GM18508 (cell line): Measurements from ENCODE around the gene TNFRSF21.
"Not testable (repeated sequence)": the region's sequence is repeated elsewhere in the genome, so short reads cannot be mapped to it uniquely, and the experiment has no call there.

ENCODE experiments used
- ATAC-seq: cut with Tn5 transposase; IDR thresholded peaks from one replicate; pipeline ENCODE4 v1.9.1; 2021; ENCODE audit warnings: moderate number of reproducible peaks; ENCODE audit not compliant: insufficient read depth, unreplicated experiment

The TNFRSF21 gene

DNA sequence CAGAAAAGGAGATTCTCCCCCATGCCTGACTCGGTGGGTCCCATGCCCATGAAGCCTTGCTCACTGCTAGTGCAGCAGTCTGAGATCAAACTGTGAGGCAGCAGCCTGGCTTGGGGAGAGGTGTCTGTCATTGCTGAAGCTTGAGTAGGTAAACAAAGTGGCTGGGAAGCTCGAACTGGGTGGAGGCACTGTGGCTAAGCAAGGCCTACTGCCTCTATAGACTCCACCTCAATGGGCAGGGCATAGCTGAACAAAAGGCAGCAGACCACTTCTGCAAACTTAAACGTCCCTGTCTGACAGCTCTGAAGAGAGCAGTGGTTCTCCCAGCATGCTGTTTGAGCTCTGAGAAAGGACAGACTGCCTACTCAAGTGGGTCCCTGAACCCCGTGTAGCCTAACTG, 18.4 kb upstream of the TNFRSF21 start:
- not testable (repeated sequence) for ATAC-seq

GRCh38 chr6:47323887-47324286, 14.2 kb upstream of the TNFRSF21 start:
- no peak for ATAC-seq

GRCh38 chr6:47323321-47323720, 13.6 kb upstream of the TNFRSF21 start:
- ATAC-seq, result no peak

GRCh38 chr6:47321577-47321976, 11.9 kb upstream of the TNFRSF21 start:
- ATAC-seq, result no peak

GRCh38 chr6:47319867-47320266, 10.2 kb upstream of the TNFRSF21 start:
- no peak for ATAC-seq

DNA sequence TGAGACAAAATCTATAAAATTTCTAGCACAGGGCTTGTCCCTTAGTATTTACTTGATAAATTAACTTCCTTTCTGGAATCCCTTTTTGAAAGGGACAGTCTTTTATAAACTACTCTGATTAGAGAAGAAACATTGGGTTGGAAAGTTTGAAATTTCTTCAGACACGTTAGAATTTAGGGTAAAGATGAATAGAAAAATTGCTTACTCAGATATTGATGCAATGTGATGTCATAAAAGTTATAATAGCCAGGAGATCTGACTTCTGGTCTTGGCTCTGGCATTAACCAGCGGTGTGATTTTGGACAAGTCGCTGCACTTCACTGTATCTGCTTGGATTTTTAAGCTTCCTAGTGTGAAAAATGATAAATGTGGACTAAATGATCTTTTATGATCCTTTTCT, 9.7 kb upstream of the TNFRSF21 start:
- ATAC-seq, result no peak

GRCh38 chr6:47318236-47318989, 8.7 kb upstream of the TNFRSF21 start:
- ATAC-seq, result no peak

DNA sequence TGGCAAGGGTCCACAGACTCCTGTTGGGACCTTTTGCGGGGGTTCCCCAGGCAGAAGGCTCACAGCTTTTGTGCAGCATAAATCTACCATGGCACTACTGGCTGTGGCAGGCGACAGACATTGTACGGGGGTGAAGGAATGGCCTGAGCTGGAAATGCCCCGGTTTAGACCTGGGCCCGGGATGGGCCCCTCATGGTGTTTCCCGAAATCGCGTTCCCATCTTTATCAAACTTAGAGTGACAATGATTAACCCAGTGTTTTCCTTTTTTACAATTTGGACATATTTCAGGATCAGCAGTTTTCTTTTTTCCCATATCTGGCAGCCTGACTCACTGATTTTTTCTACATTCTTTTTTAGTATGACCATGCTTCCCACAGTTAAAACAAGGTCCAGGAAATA, 5.5 kb upstream of the TNFRSF21 start:
- ATAC-seq, result not testable (repeated sequence)

DNA sequence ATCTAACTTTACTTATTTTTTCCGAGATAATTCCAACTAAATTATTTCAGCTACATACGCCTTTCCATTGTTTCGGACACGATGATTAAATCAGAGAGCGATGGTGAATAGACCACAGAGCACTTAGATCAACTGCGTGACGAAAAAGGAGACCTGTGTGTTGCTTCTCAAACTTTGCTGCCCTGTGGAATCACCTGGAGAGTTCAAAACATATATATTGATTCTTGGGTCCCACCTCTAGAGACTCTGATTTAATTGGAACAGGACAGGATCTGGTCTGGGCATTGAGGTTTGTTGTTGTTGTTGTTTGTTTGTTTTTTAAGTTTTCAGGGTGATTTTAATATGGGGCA, 401 bp upstream of the TNFRSF21 start:
- ATAC-seq, result peak; percentile 10

- no peak for ATAC-seq
These were observed 984 bp downstream of the TNFRSF21 start for GRCh38 chr6:47308552-47309290.

GRCh38 chr6:47308198-47308517, 1.5 kb downstream of the TNFRSF21 start:
- no peak for ATAC-seq

GRCh38 chr6:47307362-47308197, 2.1 kb downstream of the TNFRSF21 start:
- ATAC-seq, result no peak

DNA sequence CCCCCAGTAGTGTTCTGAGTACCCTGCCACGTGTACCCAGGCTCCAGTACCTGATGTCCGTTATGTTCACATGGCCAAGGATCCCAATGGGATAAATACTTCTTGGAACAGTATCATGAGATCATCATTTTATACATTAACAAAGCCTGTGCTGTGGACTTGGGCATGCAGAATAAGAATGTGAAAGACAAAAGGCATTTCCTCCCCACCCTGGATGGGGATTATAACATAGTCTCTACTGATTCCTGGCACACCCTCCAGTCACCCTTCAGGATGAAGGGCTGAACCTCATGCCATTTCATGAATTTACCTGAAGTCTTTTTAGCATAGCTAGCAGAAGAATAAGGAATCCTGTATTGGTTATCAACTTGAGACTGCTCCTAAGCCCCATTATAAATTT, 2.8 kb downstream of the TNFRSF21 start:
- no peak for ATAC-seq

DNA sequence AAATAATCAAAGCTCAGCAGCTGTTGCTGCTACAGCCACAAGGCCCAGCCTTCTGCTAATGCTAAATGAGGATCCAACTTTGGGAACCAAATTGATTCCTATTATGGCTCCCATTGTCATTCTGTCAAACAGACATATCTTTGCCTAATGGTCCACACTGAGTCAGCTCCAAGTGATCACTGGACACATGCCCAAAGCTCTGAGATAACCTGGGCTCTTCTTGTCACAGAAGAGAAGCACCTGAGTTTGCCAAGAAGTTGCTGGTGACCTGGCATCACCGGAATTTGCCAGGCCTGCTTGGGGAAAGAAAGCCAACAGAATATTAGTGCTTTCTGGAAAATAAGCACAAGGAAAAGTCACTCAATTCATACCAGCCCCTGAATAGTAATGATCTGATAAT, 5.8 kb downstream of the TNFRSF21 start:
- ATAC-seq, result no peak

DNA sequence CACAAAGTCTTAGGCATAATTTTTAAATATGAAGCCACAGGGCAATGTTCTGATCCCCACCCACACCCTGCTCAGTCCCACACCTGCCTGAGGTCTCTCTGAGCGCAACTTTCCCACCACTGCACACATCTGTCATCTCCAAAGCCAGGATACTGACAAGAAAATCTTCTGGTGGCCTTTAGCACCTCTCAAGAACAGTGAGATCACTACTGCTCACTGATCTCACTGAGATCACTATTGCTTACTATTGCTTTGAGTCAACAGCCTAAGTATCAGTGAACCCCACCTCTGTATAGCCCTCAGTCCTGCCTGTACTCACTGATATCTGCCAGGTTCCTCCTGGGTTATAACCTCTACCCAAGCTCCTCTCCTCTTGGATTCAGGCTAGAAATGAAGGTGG, 6.4 kb downstream of the TNFRSF21 start:
- peak; percentile 55 for ATAC-seq

- peak; percentile 40 for ATAC-seq
These were observed 7.7 kb downstream of the TNFRSF21 start for GRCh38 chr6:47302043-47302442.

DNA sequence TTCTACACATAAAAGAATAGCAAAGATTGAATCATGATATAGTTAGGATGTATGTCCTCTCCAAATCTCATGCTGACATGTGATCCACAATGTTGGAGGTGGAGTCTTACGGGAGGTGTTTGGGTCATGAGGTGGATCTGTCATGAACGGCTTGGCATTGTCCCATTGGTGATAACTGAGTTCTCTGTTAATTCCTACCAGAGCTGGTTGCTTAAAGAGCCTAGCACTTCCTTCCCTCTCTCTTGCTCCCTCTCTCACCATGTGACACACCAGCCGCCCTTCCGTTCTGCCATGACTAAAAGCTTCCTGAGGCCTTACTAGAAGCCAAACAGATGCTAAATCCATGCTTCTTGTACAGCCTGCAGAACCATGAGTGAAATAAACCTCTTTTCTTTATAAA, 8.3 kb downstream of the TNFRSF21 start:
- no peak for ATAC-seq

- no peak for ATAC-seq
These were observed 9.3 kb downstream of the TNFRSF21 start for GRCh38 chr6:47300417-47300816.

DNA sequence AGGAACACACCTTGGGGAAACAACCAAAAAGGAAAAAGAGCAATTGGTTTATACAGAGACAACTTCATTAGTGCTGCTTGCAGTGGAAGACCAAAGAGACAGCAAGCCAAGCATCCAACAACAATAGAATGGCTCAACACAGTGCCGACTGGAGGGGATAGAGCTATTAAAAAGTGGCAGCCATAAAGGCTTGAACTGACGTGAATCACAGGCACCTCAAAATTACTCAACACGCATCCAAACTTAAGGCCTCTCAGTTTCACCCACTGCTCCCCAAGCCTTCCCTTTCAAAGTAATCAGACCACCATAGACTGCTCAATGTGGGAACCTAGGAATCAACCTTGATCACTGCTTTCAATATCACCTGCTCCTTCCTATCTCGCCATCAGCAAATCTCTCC, 9.7 kb downstream of the TNFRSF21 start:
- ATAC-seq, result no peak

- no peak for ATAC-seq
These were observed 11.2 kb downstream of the TNFRSF21 start for GRCh38 chr6:47298475-47298874.

DNA sequence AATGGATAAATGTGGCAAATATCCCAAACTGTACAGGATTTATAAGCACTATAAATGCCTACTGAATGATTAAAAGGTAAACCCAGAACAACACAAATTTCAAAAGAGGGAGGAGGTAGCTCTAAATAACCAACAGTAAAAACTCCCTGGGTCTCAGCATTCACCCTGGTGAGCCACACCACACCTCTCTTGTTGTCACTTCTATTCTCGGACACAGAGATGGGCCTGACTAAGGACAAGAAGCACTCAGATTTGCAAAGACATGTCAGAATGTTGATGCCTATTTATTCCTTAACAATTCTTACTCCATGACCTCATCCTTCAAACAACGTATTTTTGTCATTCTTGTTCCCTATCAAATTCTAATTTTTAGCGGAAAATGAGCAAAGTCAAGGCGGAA, 14.7 kb downstream of the TNFRSF21 start:
- no peak for ATAC-seq
